HG03108 (cell line): Measurements from ENCODE around the gene MCOLN3.
"Not testable (repeated sequence)": the region's sequence is repeated elsewhere in the genome, so short reads cannot be mapped to it uniquely, and the experiment has no call there.

Experiments used
- ATAC-seq: cut with Tn5 transposase; IDR thresholded peaks from one replicate; pipeline ENCODE4 v1.9.1; 2021; ENCODE audit warnings: moderate library complexity; ENCODE audit not compliant: unreplicated experiment

Gene MCOLN3

DNA sequence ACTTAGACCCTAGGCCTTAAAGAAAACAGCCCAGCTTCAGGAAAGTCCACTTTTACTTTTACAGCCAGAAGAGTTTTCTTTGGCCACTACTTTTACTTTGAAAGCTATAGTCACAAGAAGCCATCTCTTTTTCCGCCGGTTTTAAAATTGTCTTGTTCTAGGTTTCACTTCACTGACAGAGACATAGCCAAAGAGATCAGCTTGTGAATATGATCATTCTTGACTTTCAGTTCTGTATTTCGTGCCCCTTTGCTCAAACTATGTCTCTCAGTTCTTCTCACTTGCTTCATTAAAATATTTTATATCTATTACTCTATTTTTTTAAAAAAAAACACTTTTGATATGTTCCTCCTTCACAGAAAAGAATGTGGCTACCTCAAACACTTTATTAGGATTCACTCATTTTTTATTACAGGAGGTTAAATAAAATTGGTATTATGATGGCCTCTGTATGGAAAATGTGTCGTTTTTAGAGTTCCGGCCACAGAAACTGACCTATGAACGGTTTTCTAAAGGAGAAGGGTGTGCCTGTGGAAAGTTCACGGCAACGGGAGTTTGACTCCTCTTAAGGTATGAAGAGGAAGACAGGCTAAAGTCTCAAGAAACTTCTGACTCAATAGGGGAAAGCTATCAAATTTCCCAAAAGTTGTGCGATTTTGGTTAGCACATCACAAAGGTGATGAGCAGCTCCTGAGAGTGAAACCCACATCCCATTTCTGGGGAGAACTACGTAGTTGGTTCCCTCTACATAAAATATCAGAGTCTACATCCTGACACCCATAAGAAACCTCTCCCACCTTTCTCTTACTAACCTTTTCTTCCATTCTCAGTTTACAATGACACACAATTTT is 52.6 kb downstream of the MCOLN3 start:
- ATAC-seq = peak; percentile 39

GRCh38 chr1:84991097-84991920 is 57.0 kb downstream of the MCOLN3 start:
- peak; percentile 24 for ATAC-seq

GRCh38 chr1:84988588-84988987 is 59.7 kb downstream of the MCOLN3 start:
- ATAC-seq = peak; percentile 59

DNA sequence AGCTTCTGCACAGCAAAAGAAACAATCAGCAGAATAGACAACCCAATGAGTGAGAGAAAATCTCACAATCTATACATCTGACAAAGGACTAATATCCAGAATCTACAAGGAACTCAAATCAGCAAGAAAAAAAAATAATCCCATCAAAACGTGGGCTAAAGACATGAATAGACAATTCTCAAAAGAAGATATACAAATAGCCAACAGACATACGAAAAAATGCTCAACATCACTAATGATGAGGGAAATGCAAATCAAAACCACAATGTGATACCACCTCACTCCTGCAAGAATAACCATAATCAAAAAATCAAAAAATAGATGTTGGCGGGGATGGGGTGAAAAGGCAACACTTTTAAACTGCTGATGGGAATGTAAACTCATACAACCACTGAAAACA is 61.7 kb downstream of the MCOLN3 start:
- ATAC-seq = not testable (repeated sequence)

- ATAC-seq = no peak
These were observed 62.9 kb downstream of the MCOLN3 start for GRCh38 chr1:84985365-84985764.

DNA sequence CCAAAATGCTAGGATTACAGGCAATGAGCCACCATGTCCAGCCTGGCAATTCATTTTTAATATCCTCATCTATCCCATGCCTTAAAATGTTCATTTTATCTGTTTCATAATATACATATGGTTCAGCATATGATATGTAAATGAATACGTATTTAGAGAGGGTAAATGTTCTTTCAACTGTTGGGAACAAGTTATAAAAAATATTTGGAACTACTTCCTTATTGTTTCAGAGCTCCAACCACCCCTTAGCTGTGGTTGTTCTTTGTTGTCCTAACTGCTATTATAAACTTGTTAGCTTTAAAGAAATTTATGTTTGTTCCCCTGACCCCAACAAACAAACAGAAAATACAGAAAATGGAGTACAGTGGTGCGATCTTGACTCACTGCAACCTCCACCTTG is 65.9 kb downstream of the MCOLN3 start:
- no peak for ATAC-seq

DNA sequence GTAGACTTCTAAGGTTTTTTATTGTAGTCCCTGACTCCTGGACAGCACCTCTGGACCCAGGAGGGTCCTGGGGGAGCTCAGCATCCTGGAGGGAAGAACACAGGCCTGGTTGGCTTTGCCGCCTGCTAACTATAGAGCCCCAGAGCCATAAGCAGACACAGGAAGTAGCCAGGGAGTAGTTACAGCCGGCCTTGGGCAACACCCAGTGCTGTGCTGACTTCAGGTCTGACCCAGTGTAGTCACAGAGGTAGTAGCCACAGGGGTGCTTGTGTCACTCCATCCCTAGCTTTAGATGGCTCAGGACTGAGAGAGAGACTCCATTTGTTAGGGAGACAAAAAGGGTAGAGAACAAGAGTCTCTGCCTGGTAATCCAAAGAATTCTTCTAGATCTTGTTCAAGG is 73.3 kb downstream of the MCOLN3 start:
- ATAC-seq = no peak

- peak; percentile 30 for ATAC-seq
These were observed 74.6 kb downstream of the MCOLN3 start for GRCh38 chr1:84973498-84974334.

DNA sequence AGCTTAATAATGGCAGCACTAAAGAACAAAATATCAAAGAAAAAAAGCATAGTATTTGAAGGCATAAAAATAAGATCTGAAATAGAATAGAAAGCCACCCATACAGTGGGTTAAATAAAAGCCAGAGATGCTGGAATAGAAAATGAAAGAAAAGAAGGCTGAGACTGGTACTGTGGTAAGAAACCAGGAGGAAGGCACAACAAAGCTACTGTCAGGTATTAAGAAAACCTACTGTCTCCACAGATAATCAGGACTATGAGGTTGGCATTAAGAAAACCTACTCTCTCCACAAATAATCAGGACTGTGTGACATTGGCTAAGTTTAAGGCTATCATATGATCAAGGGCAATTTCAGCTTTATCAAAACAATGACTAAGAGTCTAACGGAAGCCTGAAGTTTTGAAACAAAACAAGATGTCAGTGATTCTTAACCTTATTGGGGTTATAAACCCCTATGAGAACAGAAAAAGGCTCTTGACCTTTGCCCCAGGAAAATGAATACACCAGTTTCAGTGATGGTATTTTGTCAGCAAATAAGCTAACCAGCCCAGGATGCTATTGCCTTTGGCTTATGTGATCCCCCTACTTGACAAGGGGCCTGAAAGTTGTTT is 75.8 kb downstream of the MCOLN3 start:
- ATAC-seq = peak; percentile 31

DNA sequence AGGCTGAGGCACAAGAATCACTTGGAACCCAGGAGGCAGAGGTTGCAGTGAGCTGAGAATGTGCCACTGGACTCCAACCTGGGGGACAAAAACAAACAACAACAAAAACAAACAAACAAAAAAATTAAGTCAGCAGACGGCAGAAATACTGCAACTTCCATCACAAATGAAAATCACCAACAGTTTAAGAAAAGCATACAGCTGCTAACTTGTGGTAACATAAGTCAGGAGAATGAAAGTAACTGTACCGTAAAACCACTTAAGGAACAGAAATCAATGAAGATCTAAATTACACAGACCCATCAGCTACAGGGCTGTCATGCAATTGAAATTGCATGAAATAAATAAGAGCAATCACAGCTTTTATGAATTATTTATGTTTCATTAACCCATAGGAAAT is 76.3 kb downstream of the MCOLN3 start:
- ATAC-seq = peak; percentile 37

GRCh38 chr1:84969489-84970250 is 78.6 kb downstream of the MCOLN3 start:
- peak; percentile 43 for ATAC-seq

GRCh38 chr1:84968865-84969264 is 79.4 kb downstream of the MCOLN3 start:
- ATAC-seq = no peak

GRCh38 chr1:84968101-84968500 is 80.2 kb downstream of the MCOLN3 start:
- no peak for ATAC-seq
